ENCODE measurements around the gene USP53.
A peak's percentile ranks its signal among the peaks of the same experiment; 100 is the strongest.
"Not testable (repeated sequence)": the region's sequence is repeated elsewhere in the genome, so short reads cannot be mapped to it uniquely, and the experiment has no call there.

USP53 gene

GRCh38 chr4:119229908-119230687 is 17.6 kb downstream of the USP53 start:
- no peak for DNase-seq

GRCh38 chr4:119231491-119231890 is 19.0 kb downstream of the USP53 start:
- peak; percentile 40 for DNase-seq

- no peak for DNase-seq
Measured at GRCh38 chr4:119232286-119232685, 19.8 kb downstream of the USP53 start.

GRCh38 chr4:119233191-119233590 is 20.7 kb downstream of the USP53 start:
- no peak for DNase-seq

- peak; percentile 0 for DNase-seq
Measured at GRCh38 chr4:119233750-119234149, 21.2 kb downstream of the USP53 start.

GRCh38 chr4:119237201-119237600 is 24.7 kb downstream of the USP53 start:
- DNase-seq = no peak

- DNase-seq = no peak
Measured at GRCh38 chr4:119237642-119238041, 25.1 kb downstream of the USP53 start.

GRCh38 chr4:119238068-119238722 is 25.7 kb downstream of the USP53 start:
- DNase-seq = no peak

- no peak for DNase-seq
Measured at GRCh38 chr4:119240128-119240527, 27.6 kb downstream of the USP53 start.

GRCh38 chr4:119240568-119240967 is 28.1 kb downstream of the USP53 start:
- no peak for DNase-seq

- no peak for DNase-seq
Measured at GRCh38 chr4:119242417-119242816, 29.9 kb downstream of the USP53 start.

GRCh38 chr4:119243868-119244267 is 31.4 kb downstream of the USP53 start:
- DNase-seq = no peak

GRCh38 chr4:119244344-119244743 is 31.8 kb downstream of the USP53 start:
- peak; percentile 12 for DNase-seq

- DNase-seq = peak; percentile 11
Measured at GRCh38 chr4:119244832-119245231, 32.3 kb downstream of the USP53 start.

GRCh38 chr4:119246177-119246733 is 33.7 kb downstream of the USP53 start:
- DNase-seq = peak; percentile 27

GRCh38 chr4:119251037-119251436 is 38.5 kb downstream of the USP53 start:
- not testable (repeated sequence) for DNase-seq

- DNase-seq = not testable (repeated sequence)
Measured at GRCh38 chr4:119255223-119255622, 42.7 kb downstream of the USP53 start.

GRCh38 chr4:119260528-119260927 is 48.0 kb downstream of the USP53 start:
- no peak for DNase-seq

- DNase-seq = no peak
Measured at GRCh38 chr4:119261986-119262385, 49.5 kb downstream of the USP53 start.

GRCh38 chr4:119264743-119265142 is 52.2 kb downstream of the USP53 start:
- DNase-seq = no peak

GRCh38 chr4:119266153-119266552 is 53.6 kb downstream of the USP53 start:
- no peak for DNase-seq

- peak; percentile 75 for DNase-seq
Measured at GRCh38 chr4:119268466-119268865, 56.0 kb downstream of the USP53 start.

GRCh38 chr4:119271361-119272085 is 59.0 kb downstream of the USP53 start:
- DNase-seq = no peak
